NT2/D1 (cell line): ENCODE measurements around the gene KAZN.

Experiments used
- DNase-seq: peaks from one replicate; pipeline ENCODE4 v3.0.0-alpha.2; 2011; ENCODE audit warnings: low read depth, low spot score
- H3K27me3 ChIP-seq: 2 replicates; pipeline ENCODE4 v1.6.0; 2011; ENCODE audit warnings: mild to moderate bottlenecking; ENCODE audit not compliant: insufficient read length, insufficient read depth
- H3K36me3 ChIP-seq: 2 replicates; pipeline ENCODE4 v1.6.1; 2011; ENCODE audit warnings: mild to moderate bottlenecking, low read length, mixed read lengths; ENCODE audit not compliant: insufficient read depth, insufficient read length
- H3K4me1 ChIP-seq: 2 replicates; pipeline ENCODE4 v1.5.1; 2011; ENCODE audit not compliant: insufficient read depth, insufficient read length
- H3K4me3 ChIP-seq: 2 replicates; pipeline ENCODE4 v1.5.1; 2011; ENCODE audit warnings: low read depth; ENCODE audit not compliant: insufficient read length
- H3K9ac ChIP-seq: 2 replicates; pipeline ENCODE4 v1.6.0; 2011; ENCODE audit warnings: low read depth; ENCODE audit not compliant: insufficient read length
- H3K9me3 ChIP-seq: 2 replicates; pipeline ENCODE4 v1.5.1; 2011; ENCODE audit warnings: mild to moderate bottlenecking, low read length; ENCODE audit not compliant: insufficient read depth
- SUZ12 ChIP-seq: IDR thresholded peaks from 2 replicates; pipeline ENCODE4 v1.6.1; 2011; ENCODE audit not compliant: insufficient read length, insufficient read depth; ENCODE audit errors: extremely low read depth
- YY1 ChIP-seq: IDR thresholded peaks from 2 replicates; pipeline ENCODE4 v1.6.1; 2011; ENCODE audit not compliant: insufficient read length, insufficient read depth
- ZNF274 ChIP-seq: IDR thresholded peaks from 2 replicates; pipeline ENCODE4 v1.6.1; 2011; ENCODE audit warnings: mild to moderate bottlenecking, low read depth, low read length

The KAZN gene

DNA sequence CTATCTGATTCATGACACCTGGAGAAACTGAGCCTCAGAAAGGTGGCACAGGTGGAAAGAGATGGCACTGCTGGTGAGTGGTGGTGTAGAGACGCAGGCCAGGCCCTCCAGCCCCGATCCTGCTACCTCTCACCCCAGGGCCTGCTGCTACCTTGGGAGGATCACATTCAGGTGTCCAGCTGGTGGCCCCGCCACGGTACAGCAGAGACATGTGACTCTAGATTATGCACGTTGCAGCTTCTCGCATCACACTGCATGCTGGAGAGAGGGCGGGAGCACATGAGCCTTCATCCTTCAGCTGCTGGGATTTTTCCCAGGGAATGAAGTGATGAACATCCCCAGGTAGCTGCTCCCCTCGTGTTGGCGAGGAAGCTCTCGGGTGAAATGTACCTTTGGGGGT is 32.9 kb downstream of the KAZN start:
- no peaks in the 10 kb centered on the region for H3K36me3 ChIP-seq
- no peak for DNase-seq
- no peak overlapping the region for H3K9ac ChIP-seq
- no peaks in the 10 kb centered on the region for H3K4me1 ChIP-seq
- TF ChIP-seq ZNF274: no peak
- no peak for TF ChIP-seq SUZ12
- no peak for TF ChIP-seq YY1
- H3K27me3 ChIP-seq: no peaks in the 10 kb centered on the region
- no peak overlapping the region for H3K4me3 ChIP-seq
- H3K9me3 ChIP-seq: no peaks in the 10 kb centered on the region

DNA sequence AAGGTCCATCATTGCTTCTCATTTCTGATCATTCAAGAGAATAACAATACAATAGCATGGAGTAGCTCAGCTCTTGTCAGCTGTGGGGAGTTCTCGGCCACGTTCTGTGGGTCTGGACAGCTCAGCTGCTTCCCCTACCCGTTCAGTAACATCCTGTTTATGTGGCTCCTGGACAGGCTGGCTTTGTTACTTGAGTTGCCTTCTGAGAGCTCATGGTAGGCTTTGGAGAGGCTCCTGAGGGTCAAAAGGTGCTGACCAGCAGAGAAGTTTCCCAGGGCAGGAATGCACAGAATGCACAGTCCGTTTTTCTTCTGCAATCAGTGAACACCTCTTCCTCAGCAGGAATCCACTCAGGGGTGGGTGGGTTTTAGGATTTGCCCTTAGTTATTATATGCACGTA is 36.0 kb downstream of the KAZN start:
- Histone ChIP-seq H3K4me1 (no peaks in the 10 kb centered on the region), H3K9ac (no peak overlapping the region), H3K9me3 (no peaks in the 10 kb centered on the region), H3K27me3 (no peaks in the 10 kb centered on the region), H3K36me3 (no peaks in the 10 kb centered on the region), H3K4me3 (no peak overlapping the region)
- DNase-seq: no peak
- no peak for TF ChIP-seq YY1
- no peak for TF ChIP-seq SUZ12
- no peak for TF ChIP-seq ZNF274

DNA sequence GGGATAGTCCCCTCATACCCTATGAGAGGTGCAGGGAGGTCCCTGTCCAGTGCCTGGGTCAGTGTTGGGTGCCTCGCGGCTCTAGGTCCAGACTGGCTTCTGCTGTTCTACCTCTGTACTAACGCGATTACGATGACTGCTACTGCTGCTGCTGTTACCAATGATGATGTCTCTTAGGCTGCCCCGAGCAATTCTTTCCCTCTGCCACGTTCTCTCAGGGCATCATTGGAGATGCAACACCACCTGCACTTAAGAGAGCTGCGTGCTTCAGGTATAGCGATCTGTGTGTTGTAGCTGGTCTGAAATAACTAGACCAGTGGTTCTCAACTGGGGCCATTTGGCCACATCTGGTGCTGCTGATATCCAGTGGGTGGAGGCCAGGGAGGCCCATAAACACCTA is 36.9 kb downstream of the KAZN start:
- TF ChIP-seq YY1 (no peak), ZNF274 (no peak), SUZ12 (no peak)
- H3K4me3 ChIP-seq: no peak overlapping the region
- no peak for DNase-seq
- H3K9me3 ChIP-seq: no peaks in the 10 kb centered on the region
- H3K9ac ChIP-seq: no peak overlapping the region
- no peaks in the 10 kb centered on the region for H3K36me3 ChIP-seq
- no peaks in the 10 kb centered on the region for H3K27me3 ChIP-seq
- no peaks in the 10 kb centered on the region for H3K4me1 ChIP-seq

DNA sequence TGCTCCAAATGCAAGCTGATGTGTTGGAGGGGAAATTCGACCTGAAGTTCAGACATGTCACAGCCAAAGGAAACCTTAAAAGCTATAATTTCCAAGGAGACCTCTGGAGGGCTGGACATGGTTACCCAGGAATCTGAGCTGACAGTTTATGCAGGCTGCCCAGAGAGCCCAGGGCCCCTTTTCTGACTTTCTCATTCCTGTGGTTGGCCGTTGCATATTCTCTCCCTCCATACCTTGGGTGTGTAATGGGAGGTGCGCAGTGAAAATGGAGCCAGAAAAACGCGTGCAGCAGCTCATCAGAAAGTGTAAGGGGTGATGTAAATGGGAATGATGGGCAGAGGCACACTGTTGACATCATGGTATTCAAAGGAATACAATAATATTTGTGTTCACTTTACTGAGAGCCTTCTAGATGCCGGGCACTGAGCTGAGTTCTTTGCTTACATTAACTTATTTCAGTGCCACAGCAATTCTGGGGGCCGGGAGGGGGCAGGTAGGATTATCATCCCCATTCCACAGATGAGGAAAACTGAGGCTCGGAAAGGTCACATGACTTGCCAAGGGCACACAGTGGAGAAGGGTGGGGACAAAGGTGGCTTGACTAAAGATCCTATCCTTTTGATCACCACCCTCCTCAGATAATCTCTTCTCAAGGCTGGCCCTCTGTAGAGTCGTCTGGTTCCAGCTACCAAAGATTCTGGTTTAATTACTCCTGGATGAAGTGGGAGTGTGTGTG is 38.6 kb downstream of the KAZN start:
- no peaks in the 10 kb centered on the region for H3K9me3 ChIP-seq
- no peaks in the 10 kb centered on the region for H3K36me3 ChIP-seq
- no peak overlapping the region for H3K9ac ChIP-seq
- no peaks in the 10 kb centered on the region for H3K27me3 ChIP-seq
- DNase-seq: no peak
- H3K4me1 ChIP-seq: no peaks in the 10 kb centered on the region
- TF ChIP-seq SUZ12 (no peak), ZNF274 (no peak), YY1 (no peak)
- H3K4me3 ChIP-seq: no peak overlapping the region

DNA sequence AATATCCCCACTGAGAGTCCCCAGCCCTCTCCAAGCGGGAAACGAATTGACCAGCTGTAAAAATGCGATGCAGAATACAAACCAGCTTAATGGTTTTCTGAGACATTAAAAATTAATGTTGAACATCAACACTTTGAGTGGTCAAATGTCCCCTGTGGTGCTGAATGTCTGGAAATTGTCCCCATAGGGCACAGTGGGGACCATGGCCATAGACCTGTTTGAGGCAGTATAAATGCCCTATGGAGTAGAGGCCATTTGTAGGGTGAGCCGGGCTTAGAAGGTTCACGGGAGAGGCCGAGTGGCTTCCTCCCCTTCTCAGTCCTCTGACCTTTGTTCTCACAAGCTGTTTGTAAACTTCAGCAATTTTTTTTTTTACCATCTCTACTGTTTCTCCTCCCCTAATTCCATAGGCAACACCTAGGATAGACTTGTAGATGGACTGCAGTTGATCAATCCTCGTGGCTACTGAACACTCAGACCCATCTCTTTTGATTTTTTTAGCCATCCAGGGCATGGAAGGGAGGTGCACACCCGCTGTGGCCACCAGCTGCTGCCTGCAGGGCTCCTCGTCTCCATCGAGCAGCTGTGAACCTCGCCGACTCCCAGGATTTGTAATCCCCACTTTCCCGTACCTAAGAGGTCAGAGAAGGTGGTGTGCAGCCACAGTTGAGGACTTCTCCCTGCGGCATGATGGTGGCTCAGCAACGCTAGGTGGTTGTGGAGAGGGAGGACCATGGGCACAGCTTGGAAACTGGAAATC is 41.0 kb downstream of the KAZN start:
- TF ChIP-seq YY1: no peak
- TF ChIP-seq ZNF274: no peak
- no peak for TF ChIP-seq SUZ12
- no peak for DNase-seq
- H3K4me1 ChIP-seq: no peaks in the 10 kb centered on the region
- H3K27me3 ChIP-seq: no peaks in the 10 kb centered on the region
- H3K36me3 ChIP-seq: no peaks in the 10 kb centered on the region
- no peaks in the 10 kb centered on the region for H3K9me3 ChIP-seq
- H3K9ac ChIP-seq: no peak overlapping the region
- no peak overlapping the region for H3K4me3 ChIP-seq

DNA sequence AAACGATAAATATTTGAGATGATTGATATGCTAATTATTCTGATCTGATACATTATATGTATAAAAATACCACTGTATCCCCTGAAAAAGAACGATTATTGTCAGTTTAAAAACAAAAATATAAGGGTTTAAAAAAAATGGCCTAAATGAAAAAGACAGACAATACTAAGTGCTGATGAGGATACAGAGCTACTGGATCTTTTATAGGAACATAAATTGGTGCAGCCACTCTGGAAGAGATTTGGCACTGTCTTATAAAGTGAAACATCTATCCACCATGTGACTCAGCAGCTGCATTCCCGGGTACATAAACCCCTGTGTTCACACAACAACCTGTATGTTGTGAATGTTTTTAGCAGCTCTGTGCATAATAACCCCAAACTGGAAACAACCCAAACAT is 44.2 kb downstream of the KAZN start:
- H3K27me3 ChIP-seq: no peaks in the 10 kb centered on the region
- H3K9ac ChIP-seq: no peak overlapping the region
- H3K9me3 ChIP-seq: peaks cover 3% of the 10 kb centered on the region; the same call in 1 of the 2 replicates
- no peaks in the 10 kb centered on the region for H3K36me3 ChIP-seq
- no peaks in the 10 kb centered on the region for H3K4me1 ChIP-seq
- no peak overlapping the region for H3K4me3 ChIP-seq
- no peak for DNase-seq
- TF ChIP-seq SUZ12: no peak
- no peak for TF ChIP-seq ZNF274
- no peak for TF ChIP-seq YY1

DNA sequence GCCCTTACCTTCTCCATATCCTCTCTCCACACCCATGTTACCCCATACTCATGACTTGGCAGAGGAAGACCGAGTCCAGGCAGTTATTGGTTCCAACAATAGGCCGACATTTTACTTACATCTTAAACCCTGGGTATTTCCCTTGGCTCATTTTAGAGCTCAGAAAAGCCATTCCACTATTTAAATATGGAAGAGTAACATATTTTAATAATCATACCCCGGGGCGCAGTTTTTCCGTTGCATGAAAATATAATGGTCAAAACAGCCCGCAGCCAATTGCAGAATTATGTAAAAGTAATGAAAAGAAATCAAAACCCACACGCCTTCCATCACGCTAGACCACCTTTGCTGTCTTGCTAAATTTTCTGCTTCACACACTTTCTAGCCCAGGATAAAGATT is 48.5 kb downstream of the KAZN start:
- Histone ChIP-seq H3K36me3 (no peaks in the 10 kb centered on the region), H3K27me3 (no peaks in the 10 kb centered on the region), H3K4me3 (no peak overlapping the region), H3K9ac (no peak overlapping the region), H3K9me3 (peaks cover 3% of the 10 kb centered on the region; the same call in 1 of the 2 replicates), H3K4me1 (no peaks in the 10 kb centered on the region)
- TF ChIP-seq SUZ12 (no peak), ZNF274 (no peak), YY1 (no peak)
- no peak for DNase-seq
